ENCODE data around the gene MAGI2. TPM values are rescaled to one million over a fixed set of nuclear protein-coding genes. Genes with fewer than 3 reads are reported as not detected.

Gene MAGI2
- total RNA-seq, 1 experiment from 2014 or later, result 0.22 TPM

DNA sequence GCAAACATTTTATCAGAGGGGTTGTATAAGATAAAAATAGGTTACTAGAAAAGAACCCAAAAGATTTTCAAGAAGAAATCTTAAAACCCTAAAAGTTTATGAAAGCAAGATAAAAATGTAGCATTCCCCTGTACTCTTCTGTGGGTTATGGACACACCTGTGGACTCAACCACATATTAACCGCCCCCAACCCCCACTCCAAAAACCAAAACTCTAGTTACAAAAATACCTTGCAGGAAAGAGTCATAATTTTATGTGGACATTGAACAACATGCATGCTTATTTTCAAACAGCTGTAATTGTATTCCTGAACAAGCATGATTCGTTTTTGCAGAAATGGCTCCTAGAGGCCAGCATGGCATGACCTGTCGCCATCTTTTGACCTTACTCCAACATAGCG lies 1188.0 kb downstream of the MAGI2 start:
- CTCF ChIA-PET, result no interaction called here
- POLR2A ChIA-PET, result no interaction called here
- H2AFZ ChIP-seq (ENCODE audit: low read depth, low read length, poor library complexity, severe bottlenecking), result no peak overlapping the region
- H3K27me3 ChIP-seq (ENCODE audit: insufficient read depth, low read length), result peaks cover 31% of the 10 kb centered on the region
- H3K4me1 ChIP-seq (ENCODE audit: control insufficient read depth in 1 of 2, insufficient read depth in 2 of 2, low read length in 2 of 2), result no peaks in the 10 kb centered on the region
- H3K4me2 ChIP-seq (ENCODE audit: low read length), result no peak overlapping the region
- no peak overlapping the region for H3K9ac ChIP-seq (ENCODE audit: low read length)
- no peaks in the 10 kb centered on the region for H3K36me3 ChIP-seq (ENCODE audit: control insufficient read depth in 1 of 2, insufficient read depth in 2 of 2, low read length in 2 of 2)
- no peaks in the 10 kb centered on the region for H3K9me2 ChIP-seq (ENCODE audit: insufficient read depth)
- no peaks in the 10 kb centered on the region for H4K20me1 ChIP-seq (ENCODE audit: insufficient read depth)
- H3K27ac ChIP-seq (ENCODE audit: low read depth, low read length), result no peak overlapping the region
- H3K79me2 ChIP-seq (ENCODE audit: insufficient read depth, low read length), result no peaks in the 10 kb centered on the region
- TF ChIP-seq ZNF274 (IDR thresholded peaks at IDR 0.05; ENCODE audit: low read depth, low read length) (no peak), SIN3A (IDR thresholded peaks at IDR 0.05; ENCODE audit: low read depth) (no peak), CEBPB (IDR thresholded peaks at IDR 0.05; ENCODE audit: low read depth) (no peak)
- TF ChIP-seq, protein P1, sequence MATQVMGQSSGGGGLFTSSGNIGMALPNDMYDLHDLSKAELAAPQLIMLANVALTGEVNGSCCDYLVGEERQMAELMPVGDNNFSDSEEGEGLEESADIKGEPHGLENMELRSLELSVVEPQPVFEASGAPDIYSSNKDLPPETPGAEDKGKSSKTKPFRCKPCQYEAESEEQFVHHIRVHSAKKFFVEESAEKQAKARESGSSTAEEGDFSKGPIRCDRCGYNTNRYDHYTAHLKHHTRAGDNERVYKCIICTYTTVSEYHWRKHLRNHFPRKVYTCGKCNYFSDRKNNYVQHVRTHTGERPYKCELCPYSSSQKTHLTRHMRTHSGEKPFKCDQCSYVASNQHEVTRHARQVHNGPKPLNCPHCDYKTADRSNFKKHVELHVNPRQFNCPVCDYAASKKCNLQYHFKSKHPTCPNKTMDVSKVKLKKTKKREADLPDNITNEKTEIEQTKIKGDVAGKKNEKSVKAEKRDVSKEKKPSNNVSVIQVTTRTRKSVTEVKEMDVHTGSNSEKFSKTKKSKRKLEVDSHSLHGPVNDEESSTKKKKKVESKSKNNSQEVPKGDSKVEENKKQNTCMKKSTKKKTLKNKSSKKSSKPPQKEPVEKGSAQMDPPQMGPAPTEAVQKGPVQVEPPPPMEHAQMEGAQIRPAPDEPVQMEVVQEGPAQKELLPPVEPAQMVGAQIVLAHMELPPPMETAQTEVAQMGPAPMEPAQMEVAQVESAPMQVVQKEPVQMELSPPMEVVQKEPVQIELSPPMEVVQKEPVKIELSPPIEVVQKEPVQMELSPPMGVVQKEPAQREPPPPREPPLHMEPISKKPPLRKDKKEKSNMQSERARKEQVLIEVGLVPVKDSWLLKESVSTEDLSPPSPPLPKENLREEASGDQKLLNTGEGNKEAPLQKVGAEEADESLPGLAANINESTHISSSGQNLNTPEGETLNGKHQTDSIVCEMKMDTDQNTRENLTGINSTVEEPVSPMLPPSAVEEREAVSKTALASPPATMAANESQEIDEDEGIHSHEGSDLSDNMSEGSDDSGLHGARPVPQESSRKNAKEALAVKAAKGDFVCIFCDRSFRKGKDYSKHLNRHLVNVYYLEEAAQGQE (IDR thresholded peaks at IDR 0.05; ENCODE audit: low read depth), result no peak
- H3K9me3 ChIP-seq (ENCODE audit: control insufficient read depth in 1 of 2, insufficient read depth in 1 of 2, low read depth in 1 of 2, low read length in 2 of 2), result no peaks in the 10 kb centered on the region
- BruUV-seq (replicated peaks), result no TSS peak
- RAD21 ChIA-PET (ENCODE audit: low non-redundant PET in 1 of 2, low total read pairs in 2 of 2, uncharacterized antibody in 2 of 2, unreplicated experiment in 2 of 2), result no interaction called here
- H3K4me3 ChIP-seq (replicated peaks in 1 of 2; ENCODE audit: low read depth in 1 of 2, low read length in 2 of 2), result no peak overlapping the region
- ATAC-seq (no peak), DNase-seq (ENCODE audit: low read depth, low spot score) (no peak)
- intact Hi-C loops (cut with micrococcal nuclease), result no loop called here

DNA sequence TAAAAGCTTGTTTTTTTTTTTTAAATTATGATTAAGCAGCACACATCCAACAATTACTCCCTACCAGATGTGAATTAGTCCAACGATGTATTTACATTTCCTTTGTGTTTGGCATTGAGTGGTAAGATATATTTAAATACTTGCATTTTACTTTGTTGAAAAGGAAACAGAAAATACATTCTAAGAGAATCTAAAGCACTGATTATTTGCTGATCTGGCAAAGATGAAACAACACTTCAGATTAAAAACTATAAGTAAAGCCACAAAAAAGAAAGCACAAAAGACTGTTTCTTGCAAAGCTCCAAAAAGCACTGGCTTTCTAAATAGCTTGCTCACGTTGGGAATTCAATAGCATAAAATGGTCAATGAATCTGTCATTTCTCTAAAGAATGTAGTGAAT lies 1188.4 kb downstream of the MAGI2 start:
- no peaks in the 10 kb centered on the region for H3K36me3 ChIP-seq (ENCODE audit: control insufficient read depth in 1 of 2, insufficient read depth in 2 of 2, low read length in 2 of 2)
- H3K9me3 ChIP-seq (ENCODE audit: control insufficient read depth in 1 of 2, insufficient read depth in 1 of 2, low read depth in 1 of 2, low read length in 2 of 2), result no peaks in the 10 kb centered on the region
- no peaks in the 10 kb centered on the region for H3K4me1 ChIP-seq (ENCODE audit: control insufficient read depth in 1 of 2, insufficient read depth in 2 of 2, low read length in 2 of 2)
- ChIA-PET RAD21 (ENCODE audit: low non-redundant PET in 1 of 2, low total read pairs in 2 of 2, uncharacterized antibody in 2 of 2, unreplicated experiment in 2 of 2) (no interaction called here), POLR2A (no interaction called here), CTCF (no interaction called here)
- ATAC-seq, result no peak
- no peaks in the 10 kb centered on the region for H3K79me2 ChIP-seq (ENCODE audit: insufficient read depth, low read length)
- intact Hi-C loops (cut with micrococcal nuclease), result no loop called here
- no peaks in the 10 kb centered on the region for H3K9me2 ChIP-seq (ENCODE audit: insufficient read depth)
- no peak overlapping the region for H3K4me2 ChIP-seq (ENCODE audit: low read length)
- H2AFZ ChIP-seq (ENCODE audit: low read depth, low read length, poor library complexity, severe bottlenecking), result no peak overlapping the region
- TF ChIP-seq FOSL1 (IDR thresholded peaks at IDR 0.05; ENCODE audit: low read depth) (no peak), POLR2A (IDR thresholded peaks at IDR 0.05; ENCODE audit: borderline replicate concordance, extremely low read depth, insufficient read depth, insufficient read length) (no peak), ZNF274 (IDR thresholded peaks at IDR 0.05; ENCODE audit: low read depth, low read length) (no peak), SRF (IDR thresholded peaks at IDR 0.05; ENCODE audit: low read depth) (no peak), JUND (IDR thresholded peaks at IDR 0.05) (no peak)
- TF ChIP-seq, protein P2, sequence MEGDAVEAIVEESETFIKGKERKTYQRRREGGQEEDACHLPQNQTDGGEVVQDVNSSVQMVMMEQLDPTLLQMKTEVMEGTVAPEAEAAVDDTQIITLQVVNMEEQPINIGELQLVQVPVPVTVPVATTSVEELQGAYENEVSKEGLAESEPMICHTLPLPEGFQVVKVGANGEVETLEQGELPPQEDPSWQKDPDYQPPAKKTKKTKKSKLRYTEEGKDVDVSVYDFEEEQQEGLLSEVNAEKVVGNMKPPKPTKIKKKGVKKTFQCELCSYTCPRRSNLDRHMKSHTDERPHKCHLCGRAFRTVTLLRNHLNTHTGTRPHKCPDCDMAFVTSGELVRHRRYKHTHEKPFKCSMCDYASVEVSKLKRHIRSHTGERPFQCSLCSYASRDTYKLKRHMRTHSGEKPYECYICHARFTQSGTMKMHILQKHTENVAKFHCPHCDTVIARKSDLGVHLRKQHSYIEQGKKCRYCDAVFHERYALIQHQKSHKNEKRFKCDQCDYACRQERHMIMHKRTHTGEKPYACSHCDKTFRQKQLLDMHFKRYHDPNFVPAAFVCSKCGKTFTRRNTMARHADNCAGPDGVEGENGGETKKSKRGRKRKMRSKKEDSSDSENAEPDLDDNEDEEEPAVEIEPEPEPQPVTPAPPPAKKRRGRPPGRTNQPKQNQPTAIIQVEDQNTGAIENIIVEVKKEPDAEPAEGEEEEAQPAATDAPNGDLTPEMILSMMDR (IDR thresholded peaks at IDR 0.05 in 2 of 3, conservative IDR thresholded peaks at IDR 0.05 in 1 of 3; ENCODE audit: borderline replicate concordance in 1 of 3, insufficient read depth in 1 of 3, low read depth in 2 of 3, low read length in 2 of 3), result no peak
- TF ChIP-seq, protein P3, sequence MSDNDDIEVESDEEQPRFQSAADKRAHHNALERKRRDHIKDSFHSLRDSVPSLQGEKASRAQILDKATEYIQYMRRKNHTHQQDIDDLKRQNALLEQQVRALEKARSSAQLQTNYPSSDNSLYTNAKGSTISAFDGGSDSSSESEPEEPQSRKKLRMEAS (IDR thresholded peaks at IDR 0.05), result no peak
- TF ChIP-seq, protein P1 (IDR thresholded peaks at IDR 0.05; ENCODE audit: low read depth), result no peak
- H3K4me3 ChIP-seq (replicated peaks in 1 of 2; ENCODE audit: low read depth in 1 of 2, low read length in 2 of 2), result no peak overlapping the region
- BruUV-seq (replicated peaks), result no TSS peak
- DNase-seq (ENCODE audit: low read depth, low spot score), result no peak
- H3K27me3 ChIP-seq (ENCODE audit: insufficient read depth, low read length), result peaks cover 32% of the 10 kb centered on the region
- H3K27ac ChIP-seq (ENCODE audit: low read depth, low read length), result no peak overlapping the region
- H3K9ac ChIP-seq (ENCODE audit: low read length), result no peak overlapping the region
- H4K20me1 ChIP-seq (ENCODE audit: insufficient read depth), result no peaks in the 10 kb centered on the region
